Midbrain (tissue), 1 donor: ENCODE results near the gene KDM2A.

Experiments used
- DNase-seq: peaks from one replicate; lab custom pipeline; 2025; lab: John Stamatoyannopoulos, UW

The KDM2A gene

DNA sequence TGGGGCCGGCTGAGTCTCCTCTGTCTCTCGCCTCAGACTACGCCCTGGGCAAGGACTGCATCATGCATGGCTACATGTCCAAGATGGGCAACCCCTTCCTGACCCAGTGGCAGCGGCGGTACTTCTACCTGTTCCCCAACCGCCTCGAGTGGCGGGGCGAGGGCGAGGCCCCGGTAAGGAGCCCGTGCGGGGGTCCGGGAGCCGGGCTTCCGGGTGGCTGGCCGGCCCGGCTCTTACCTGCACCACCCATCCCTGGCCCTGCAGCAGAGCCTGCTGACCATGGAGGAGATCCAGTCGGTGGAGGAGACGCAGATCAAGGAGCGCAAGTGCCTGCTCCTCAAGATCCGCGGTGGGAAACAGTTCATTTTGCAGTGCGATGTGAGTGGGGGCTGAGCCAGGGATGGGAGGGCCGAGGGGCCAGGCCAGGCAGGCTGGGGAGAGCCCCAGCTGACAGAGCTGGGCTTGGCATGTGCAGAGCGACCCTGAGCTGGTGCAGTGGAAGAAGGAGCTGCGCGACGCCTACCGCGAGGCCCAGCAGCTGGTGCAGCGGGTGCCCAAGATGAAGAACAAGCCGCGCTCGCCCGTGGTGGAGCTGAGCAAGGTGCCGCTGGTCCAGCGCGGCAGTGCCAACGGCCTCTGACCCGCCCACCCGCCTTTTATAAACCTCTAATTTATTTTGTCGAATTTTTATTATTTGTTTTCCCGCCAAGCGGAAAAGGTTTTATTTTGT lies 165.9 kb downstream of the KDM2A start:
- DNase-seq, result no peak

GRCh38 chr11:67285541-67286498 lies 166.8 kb downstream of the KDM2A start:
- DNase-seq, result no peak

DNA sequence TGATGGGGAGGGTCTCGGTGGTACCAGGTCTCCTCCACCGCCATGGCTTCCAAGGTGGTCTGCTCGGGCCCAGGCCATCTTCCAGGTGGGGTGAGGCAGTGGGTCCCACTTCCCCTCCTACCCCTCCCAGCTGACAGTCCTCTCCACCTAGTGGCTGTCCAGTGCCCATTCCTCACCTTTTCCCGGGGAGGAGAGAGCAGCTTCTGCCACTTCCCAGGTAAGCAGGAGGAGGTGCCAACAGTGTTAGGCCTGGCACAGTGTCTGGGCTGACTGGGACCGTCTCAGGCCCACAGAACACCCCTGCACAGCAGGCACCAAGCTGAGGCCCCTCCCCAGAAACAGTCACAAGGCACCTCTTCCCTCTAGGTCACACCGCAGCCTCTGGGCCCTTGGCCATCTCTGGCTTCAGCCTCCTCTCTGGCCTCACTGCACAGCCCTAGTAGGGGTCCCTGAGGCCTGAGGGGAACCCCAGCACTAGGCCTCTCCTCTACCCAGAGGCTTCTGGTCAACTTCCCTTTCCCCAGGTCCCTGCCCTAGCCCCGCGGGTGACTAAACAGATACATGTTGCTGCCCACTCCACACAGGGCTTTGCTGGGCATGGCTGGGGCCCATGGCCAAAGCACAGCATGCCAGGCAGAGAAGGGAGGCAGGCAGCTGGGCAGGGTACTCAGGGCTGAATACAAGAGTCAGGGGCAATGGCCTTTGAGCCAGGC lies 167.7 kb downstream of the KDM2A start:
- DNase-seq, result peak; percentile 48

DNA sequence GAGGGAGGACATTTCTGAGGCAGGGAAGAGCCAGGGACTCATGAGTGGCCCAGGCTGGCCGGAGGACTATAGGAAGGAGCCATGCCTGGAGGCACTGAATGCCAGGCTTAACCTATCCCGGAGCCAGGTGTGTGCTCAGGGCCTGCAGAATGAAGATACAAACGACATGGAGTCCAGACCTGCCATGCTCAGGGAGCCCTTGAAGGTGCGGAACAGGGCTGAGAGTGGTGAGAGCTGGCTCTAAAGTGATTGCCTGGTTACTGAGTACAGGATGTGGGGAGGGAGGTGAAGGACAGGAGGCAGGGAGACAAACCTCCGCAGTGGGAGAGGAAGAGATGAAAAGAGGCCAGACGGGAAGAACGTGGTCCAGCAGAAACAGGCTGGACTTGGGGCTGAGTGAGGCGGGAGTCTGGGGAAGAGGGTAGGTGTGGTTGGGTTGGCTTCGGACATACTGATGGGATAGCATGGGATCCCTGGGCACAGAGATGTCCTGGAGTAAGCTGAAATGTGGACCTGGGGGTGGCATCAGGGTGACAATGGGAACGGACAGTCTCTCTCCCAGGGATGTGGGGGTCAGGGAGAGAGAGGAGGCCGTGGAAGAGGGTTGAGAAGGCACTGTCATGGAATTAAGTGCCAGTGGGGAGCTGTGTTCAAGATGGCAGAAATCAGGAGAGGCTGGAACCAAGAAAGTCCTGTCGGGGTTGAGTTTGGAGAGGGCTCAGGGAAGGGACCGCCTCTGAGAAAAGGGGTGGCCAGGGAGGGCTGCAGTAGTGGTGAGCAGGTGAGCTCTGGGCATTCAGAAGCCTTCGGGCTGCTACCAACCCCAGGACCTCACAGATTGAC lies 168.5 kb downstream of the KDM2A start:
- DNase-seq, result no peak

DNA sequence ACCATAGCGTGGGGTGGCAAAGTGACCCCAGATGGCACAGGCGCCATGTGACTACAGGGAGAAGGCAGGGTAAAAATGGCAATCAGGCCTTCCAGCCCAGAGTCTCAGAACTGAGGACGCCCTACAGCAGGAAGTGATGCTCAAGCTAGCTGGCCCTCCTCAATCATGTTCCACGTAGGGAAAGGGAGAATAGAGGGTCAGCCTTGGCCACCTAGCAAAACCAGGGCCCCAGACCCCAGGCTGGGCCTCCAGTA lies 169.1 kb downstream of the KDM2A start:
- DNase-seq, result no peak

DNA sequence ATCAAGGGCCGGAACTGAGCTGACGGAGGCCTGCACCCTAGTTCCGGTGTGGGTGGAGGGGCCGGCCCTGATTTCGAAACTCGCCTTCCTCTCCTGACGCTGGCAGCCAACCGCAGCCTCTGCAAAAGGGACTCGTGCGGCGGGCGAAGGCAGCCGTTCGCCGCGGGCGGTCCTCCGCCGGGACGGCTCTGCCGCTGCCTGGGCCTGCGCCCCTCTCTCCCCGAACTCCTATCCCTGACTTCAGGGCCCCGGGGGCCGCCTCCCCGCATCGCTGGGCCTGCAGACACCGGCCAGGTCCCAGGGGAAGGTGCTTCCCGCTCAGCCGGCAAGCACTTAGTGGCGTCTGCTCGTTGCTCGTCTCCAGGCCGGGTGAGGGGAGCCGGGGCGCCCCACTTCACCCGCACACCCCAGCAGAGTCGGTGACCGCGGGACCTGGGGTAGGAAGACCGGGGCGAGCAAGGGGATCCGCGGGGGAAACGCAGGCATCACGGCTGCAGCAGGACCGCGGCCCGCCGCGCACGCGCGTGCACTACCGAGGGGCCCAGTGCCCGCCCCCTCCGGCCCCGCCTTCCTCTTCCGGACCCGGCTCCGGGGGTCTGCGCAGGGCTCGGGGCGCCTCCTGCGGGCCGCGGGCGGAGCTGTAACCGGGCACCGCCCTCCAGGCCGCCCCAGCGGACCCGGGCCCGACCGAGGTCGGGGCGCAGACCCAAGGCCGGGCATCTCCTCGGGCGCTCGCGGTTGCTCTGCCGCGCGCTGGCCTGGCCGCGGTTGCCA lies 169.6 kb downstream of the KDM2A start:
- peak; percentile 83 for DNase-seq

GRCh38 chr11:67289226-67289650 lies 170.2 kb downstream of the KDM2A start, which contains the start of gene ANKRD13D:
Gene ANKRD13D (plus strand): TSS chr11:67289303. CDS start chr11:67289461, 158 bp downstream.
- no peak for DNase-seq

DNA sequence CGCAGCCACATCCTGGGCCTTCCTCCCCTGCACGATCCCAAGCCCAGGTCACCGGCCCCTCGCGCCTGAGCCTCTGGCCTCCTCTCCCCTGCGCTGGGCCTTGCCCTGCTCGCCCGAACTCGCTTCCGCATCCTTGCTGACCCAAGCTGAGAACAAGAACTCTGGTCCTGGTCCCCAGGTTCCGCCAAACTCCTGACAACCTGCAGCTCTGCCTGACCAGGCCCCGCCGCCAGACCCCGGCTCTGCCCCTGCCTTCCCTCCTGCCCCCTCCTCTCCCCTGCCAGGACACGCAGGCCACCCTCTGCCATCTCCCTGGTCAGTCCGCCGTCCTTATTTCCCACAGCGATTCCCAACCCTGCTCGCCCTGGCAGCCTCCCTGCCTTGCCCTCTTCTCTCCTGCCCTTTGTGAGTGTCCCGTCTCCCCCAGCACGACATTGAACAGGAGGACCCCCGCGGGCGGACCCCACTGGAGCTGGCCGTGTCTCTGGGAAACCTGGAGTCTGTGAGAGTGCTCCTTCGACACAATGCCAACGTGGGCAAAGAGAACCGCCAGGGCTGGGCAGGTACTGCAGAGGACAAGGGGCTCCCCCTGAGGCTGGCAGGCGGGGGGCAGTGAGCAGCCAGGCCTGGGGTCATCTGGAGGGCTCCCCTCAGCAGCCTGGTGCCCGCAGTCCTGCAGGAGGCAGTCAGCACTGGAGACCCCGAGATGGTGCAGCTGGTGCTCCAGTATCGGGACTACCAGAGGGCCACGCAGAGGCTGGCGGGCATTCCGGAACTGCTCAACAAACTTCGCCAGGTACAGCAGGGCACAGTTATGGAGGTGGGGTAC lies 170.8 kb downstream of the KDM2A start:
- no peak for DNase-seq

DNA sequence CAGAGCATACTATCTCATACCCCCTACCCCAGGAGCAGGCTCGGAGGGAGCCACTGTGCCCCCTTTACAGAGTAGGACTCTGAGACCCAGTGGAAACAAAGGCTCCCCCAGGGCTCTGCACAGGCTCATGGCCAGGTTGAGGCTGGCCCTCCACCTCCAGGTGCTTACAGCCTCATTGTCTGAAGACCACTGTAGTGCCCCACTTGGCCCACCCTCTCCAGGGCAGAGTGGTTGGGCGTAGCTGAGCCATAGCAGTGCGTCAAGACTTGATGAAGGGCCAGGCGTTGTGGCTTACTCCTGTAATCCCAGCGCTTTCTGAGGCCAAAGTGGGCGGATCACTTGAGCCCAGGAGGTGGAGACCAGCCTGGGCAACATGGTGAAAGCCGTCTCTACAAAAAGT lies 171.7 kb downstream of the KDM2A start:
- no peak for DNase-seq

GRCh38 chr11:67291481-67292381 lies 172.7 kb downstream of the KDM2A start:
- no peak for DNase-seq

DNA sequence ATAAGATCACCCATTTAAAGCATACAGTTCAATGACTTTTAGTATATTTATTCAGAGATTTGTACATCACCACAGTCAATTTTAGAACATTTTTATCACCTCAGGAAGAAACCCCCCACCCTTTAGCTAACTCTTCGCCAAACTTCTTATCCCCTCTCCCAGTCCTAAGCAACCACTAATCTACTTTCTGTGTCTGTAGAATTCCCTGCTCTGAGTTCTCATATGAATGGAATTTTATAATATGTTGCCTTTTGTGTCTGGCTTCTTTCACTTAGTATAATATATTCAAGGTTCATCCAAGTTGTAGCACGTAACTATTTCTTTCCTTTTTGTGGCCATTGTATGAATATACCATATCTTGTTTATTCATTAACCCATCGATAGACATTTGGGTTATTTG lies 173.6 kb downstream of the KDM2A start:
- DNase-seq, result no peak

DNA sequence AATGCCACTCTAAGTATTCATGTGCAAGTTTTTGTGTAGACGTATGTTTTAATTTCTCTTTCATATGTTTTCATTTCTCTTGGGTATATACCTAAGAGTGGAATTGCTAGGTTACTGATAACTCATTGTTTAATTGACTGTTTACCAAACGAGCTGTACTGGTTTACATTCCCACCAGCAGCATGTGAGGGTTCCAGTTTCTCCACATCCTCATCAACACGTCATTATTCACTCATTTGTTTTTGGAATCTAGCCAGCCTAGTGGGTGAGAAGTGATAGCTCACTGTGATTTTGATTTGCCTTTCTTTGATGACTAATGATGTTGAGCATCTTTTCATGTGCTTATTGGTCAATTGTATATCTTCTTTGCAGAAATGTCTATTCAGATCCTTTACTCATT lies 174.0 kb downstream of the KDM2A start:
- no peak for DNase-seq

GRCh38 chr11:67295846-67296245 lies 176.8 kb downstream of the KDM2A start:
- DNase-seq, result no peak

DNA sequence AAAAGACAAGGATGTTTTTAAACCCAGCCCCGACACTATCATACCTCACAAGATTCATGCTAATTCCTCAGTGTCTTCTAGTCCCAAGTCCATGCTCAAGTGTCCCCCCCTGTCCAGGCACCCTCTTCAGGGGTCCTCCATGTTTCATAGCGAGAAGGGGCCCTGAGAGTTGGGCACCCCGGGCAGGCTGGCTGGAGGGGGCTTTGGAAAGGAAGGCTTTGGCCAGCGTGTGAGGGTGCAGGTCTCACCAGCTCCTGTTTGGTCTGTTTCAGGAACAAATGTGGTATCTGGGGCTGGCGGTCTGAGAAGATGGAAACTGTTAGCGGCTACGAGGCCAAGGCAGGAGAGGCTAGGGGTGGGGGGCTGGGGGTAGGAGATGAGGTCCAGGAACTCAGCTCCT lies 179.7 kb downstream of the KDM2A start:
- DNase-seq, result no peak

GRCh38 chr11:67299471-67300191 lies 180.6 kb downstream of the KDM2A start:
- no peak for DNase-seq

DNA sequence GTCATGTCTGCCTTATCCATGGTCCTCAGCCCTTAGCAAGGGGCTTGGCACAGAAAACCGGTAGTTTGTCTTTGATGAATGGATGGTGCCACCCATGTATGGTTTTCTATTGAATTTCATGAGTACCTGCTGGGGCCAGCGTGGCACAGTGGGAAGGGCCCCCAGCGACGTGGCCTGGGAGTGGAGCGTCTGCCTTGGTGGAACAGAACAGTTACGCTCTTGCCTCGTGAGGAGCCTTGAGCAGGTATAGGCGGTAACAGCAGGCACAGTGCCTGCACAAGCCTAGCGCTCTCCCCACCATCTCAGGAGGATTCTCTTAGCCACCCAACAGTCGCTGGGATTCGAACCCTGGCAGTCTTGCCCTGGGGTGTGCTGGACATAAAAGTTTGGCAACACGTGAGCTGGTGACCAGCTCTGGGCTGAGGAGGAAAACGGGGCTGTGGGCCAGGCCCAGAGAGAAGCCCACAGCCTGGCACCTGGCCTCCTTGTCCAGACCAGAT lies 181.2 kb downstream of the KDM2A start:
- no peak for DNase-seq

DNA sequence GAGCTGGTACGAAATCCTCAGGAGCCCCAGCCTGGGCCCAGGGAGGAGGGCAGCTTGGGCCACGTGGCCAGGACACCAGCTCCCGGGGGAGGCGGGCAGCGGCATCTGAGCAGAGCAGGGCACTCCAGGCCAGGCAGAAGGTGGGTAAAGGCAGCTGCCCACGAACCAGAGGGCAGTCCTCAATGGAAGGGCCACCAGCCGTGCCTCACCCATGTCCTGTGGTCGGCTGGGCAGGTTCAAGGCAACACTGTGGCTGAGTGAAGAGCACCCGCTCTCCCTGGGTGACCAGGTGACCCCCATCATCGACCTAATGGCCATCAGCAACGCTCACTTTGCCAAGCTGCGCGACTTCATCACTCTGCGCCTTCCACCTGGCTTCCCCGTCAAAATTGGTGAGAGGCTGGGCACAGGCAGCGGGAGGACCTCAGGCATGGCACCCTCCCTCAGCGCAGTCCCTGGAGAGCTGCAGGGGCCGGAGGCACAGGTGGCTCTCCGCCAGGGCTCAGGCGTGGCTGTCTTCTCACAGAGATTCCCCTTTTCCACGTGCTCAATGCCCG lies 181.8 kb downstream of the KDM2A start:
- no peak for DNase-seq
